Endothelial cell of hepatic sinusoid (primary cell): ENCODE data around the gene PSKH1.

ENCODE experiments used
- in situ Hi-C: cut with HindIII; loops from 2 replicates; pipeline ENCODE4 v1.10.0; 2017; ENCODE audit warnings: low sequenced_read_pairs

PSKH1 gene

GRCh38 chr16:67951485-67951884 lies 58.4 kb downstream of the PSKH1 start:
- in situ Hi-C loops, result no loop called here

- in situ Hi-C loops, result no loop called here
These were observed 60.8 kb downstream of the PSKH1 start for GRCh38 chr16:67953641-67954375.

GRCh38 chr16:67954421-67955196 lies 61.6 kb downstream of the PSKH1 start:
- in situ Hi-C loops, result no loop called here

- in situ Hi-C loops, result no loop called here
These were observed 64.6 kb downstream of the PSKH1 start for GRCh38 chr16:67957622-67958021.

GRCh38 chr16:67959536-67960329 lies 66.7 kb downstream of the PSKH1 start:
- in situ Hi-C loops, result no loop called here

- in situ Hi-C loops, result no loop called here
These were observed 68.5 kb downstream of the PSKH1 start for GRCh38 chr16:67961551-67961957.

- in situ Hi-C loops, result no loop called here
These were observed 69.1 kb downstream of the PSKH1 start for GRCh38 chr16:67962135-67962534.

GRCh38 chr16:67963292-67963661 lies 70.2 kb downstream of the PSKH1 start:
- in situ Hi-C loops, result no loop called here

- in situ Hi-C loops, result no loop called here
These were observed 70.7 kb downstream of the PSKH1 start for GRCh38 chr16:67963662-67964321.

- in situ Hi-C loops, result no loop called here
These were observed 71.5 kb downstream of the PSKH1 start for GRCh38 chr16:67964477-67965131.

- in situ Hi-C loops, result no loop called here
These were observed 72.9 kb downstream of the PSKH1 start for GRCh38 chr16:67965668-67966548.

GRCh38 chr16:67966549-67967182 lies 73.6 kb downstream of the PSKH1 start:
- in situ Hi-C loops, result no loop called here

- in situ Hi-C loops, result no loop called here
These were observed 74.3 kb downstream of the PSKH1 start for GRCh38 chr16:67967183-67967957.

- in situ Hi-C loops, result no loop called here
These were observed 74.9 kb downstream of the PSKH1 start for GRCh38 chr16:67967958-67968399.

GRCh38 chr16:67968400-67969253 lies 75.6 kb downstream of the PSKH1 start, which contains the start of gene SLC12A4:
Gene SLC12A4, minus strand, starts transcription at chr16:67968637. Its CDS starts 84 bp downstream, at chr16:67968553.
- in situ Hi-C loops, result no loop called here

- in situ Hi-C loops, result no loop called here
These were observed 76.4 kb downstream of the PSKH1 start for GRCh38 chr16:67969254-67970039.
